H1 (cell line): Measurements from ENCODE around the gene BBS5. TPM values are rescaled to one million over a fixed set of nuclear protein-coding genes. Genes with fewer than 3 reads are reported as not detected.

ENCODE experiments used
- CTCF ChIA-PET: fragments of 300-600 bp; sonication (Branson Sonifier 250); formaldehyde crosslinking; loops from one replicate; lab custom pipeline; 2021; ENCODE audit not compliant: partially characterized antibody; lab: Charles Lee
- POLR2A ChIA-PET: fragments of 300-600 bp; sonication (Branson Sonifier 250); formaldehyde crosslinking; loops from one replicate; lab custom pipeline; 2021; ENCODE audit warnings: inconsistent platforms; ENCODE audit not compliant: partially characterized antibody; lab: Charles Lee
- DNase-seq, 2 experiments: peaks; one replicate each; pipeline versions ENCODE4 v3.0.0 to v3.0.0-alpha.2; 2010 to 2022; ENCODE audit warnings: low spot score in 2 of 2, low read depth in 1 of 2, mixed read lengths in 1 of 2
- FAIRE-seq: peaks from 2 replicates; lab custom pipeline; 2011; peaks lifted over from hg19 to GRCh38; lab: Jason Lieb, UNC
- H2AFZ ChIP-seq: 2 replicates; pipeline ENCODE4 v1.8.1; 2012; ENCODE audit warnings: low read length, inconsistent platforms
- H2AK5ac ChIP-seq: 2 replicates; pipeline ENCODE4 v1.6.1; 2013; ENCODE audit warnings: low read depth, low read length
- H2BK120ac ChIP-seq: replicated peaks from 2 replicates; pipeline ENCODE3; 2013; ENCODE audit warnings: low read depth, low read length, inconsistent platforms
- H2BK12ac ChIP-seq: 2 replicates; pipeline ENCODE4 v1.6.1; 2013; ENCODE audit warnings: low read depth, low read length
- H2BK15ac ChIP-seq: 2 replicates; pipeline ENCODE4 v1.6.1; 2013; ENCODE audit warnings: low read length
- H2BK20ac ChIP-seq: 2 replicates; pipeline ENCODE4 v1.6.1; 2013; ENCODE audit warnings: low read length
- H2BK5ac ChIP-seq: 2 replicates; pipeline ENCODE4 v1.6.1; 2013; ENCODE audit warnings: low read depth, low read length
- H3K14ac ChIP-seq: 2 replicates; pipeline ENCODE4 v1.6.1; 2013; ENCODE audit warnings: inconsistent platforms; ENCODE audit not compliant: insufficient read length
- H3K18ac ChIP-seq: 2 replicates; pipeline ENCODE4 v1.6.1; 2013; ENCODE audit warnings: low read length; ENCODE audit errors: extremely low read depth
- H3K23ac ChIP-seq: 2 replicates; pipeline ENCODE4 v1.6.1; 2013; ENCODE audit warnings: inconsistent platforms; ENCODE audit not compliant: insufficient read length
- H3K23me2 ChIP-seq: 2 replicates; pipeline ENCODE4 v1.6.1; 2013; ENCODE audit warnings: low read depth, low read length
- H3K27ac ChIP-seq: 2 replicates; pipeline ENCODE4 v1.6.1; 2011; ENCODE audit warnings: low read depth, low read length, inconsistent platforms
- H3K27me3 ChIP-seq, 4 experiments: replicated peaks in 1 of 4; 1 replicate in 1 of 4; 2 replicates in 3 of 4; pipeline versions ENCODE4 v1.6.1 to v1.8.1; 2011 to 2013; ENCODE audit warnings: low read length in 3 of 4, mild to moderate bottlenecking in 3 of 4, inconsistent platforms in 2 of 4, mixed read lengths in 2 of 4, moderate library complexity in 1 of 4; ENCODE audit not compliant: control insufficient read depth in 3 of 4, insufficient read depth in 3 of 4; ENCODE audit errors: extremely low read depth in 1 of 4
- H3K36me3 ChIP-seq, 4 experiments: 2 replicates each; pipeline versions ENCODE4 v1.6.1 to v1.8.1; 2011 to 2013; ENCODE audit warnings: mild to moderate bottlenecking in 4 of 4, low read length in 3 of 4, moderate library complexity in 2 of 4, control low read depth in 1 of 4, inconsistent platforms in 1 of 4; ENCODE audit not compliant: insufficient read depth in 4 of 4, control insufficient read depth in 2 of 4
- H3K4ac ChIP-seq: replicated peaks from 2 replicates; pipeline ENCODE3; 2013; ENCODE audit warnings: low read length, low read depth, mixed read lengths, inconsistent platforms; ENCODE audit not compliant: insufficient read length
- H3K4me1 ChIP-seq, 4 experiments: replicated peaks in 1 of 4; 1 replicate in 1 of 4; 2 replicates in 3 of 4; pipeline versions ENCODE4 v1.6.1 to v1.8.1; 2011 to 2013; ENCODE audit warnings: low read length in 3 of 4, inconsistent platforms in 2 of 4, mixed read lengths in 1 of 4; ENCODE audit not compliant: insufficient read depth in 4 of 4, control insufficient read depth in 3 of 4
- H3K4me2 ChIP-seq, 2 experiments: 2 replicates each; pipeline versions ENCODE4 v1.6.1 to v1.8.1; 2011 to 2013; ENCODE audit warnings: low read depth in 2 of 2, low read length in 2 of 2, control low read depth in 1 of 2, inconsistent platforms in 1 of 2, mild to moderate bottlenecking in 1 of 2; ENCODE audit not compliant: insufficient read depth in 1 of 2
- H3K4me3 ChIP-seq, 4 experiments: fragments of 200-600, 300-600 bp in 1 of 4; sonication (generic), shearing (Covaris generic), sonication (Bioruptor Twin) in 1 of 4; 2 replicates each; pipeline versions ENCODE4 v1.5.1 to v1.8.1; 2011 to 2016; ENCODE audit warnings: low read length in 4 of 4, low read depth in 3 of 4, control low read depth in 2 of 4, inconsistent platforms in 2 of 4, mild to moderate bottlenecking in 2 of 4, mixed read lengths in 1 of 4, moderate library complexity in 1 of 4; ENCODE audit not compliant: insufficient read depth in 2 of 4; ENCODE audit errors: extremely low read depth in 1 of 4
- H3K56ac ChIP-seq: replicated peaks from 2 replicates; pipeline ENCODE3; 2013; ENCODE audit warnings: low read depth, mild to moderate bottlenecking, mixed read lengths, low read length, inconsistent platforms; ENCODE audit not compliant: insufficient read length
- H3K79me1 ChIP-seq: 2 replicates; pipeline ENCODE4 v1.6.1; 2013; ENCODE audit warnings: low read depth, low read length, control low read depth
- H3K79me2 ChIP-seq, 2 experiments: 2 replicates each; pipeline versions ENCODE4 v1.6.1 to v1.8.1; 2012 to 2013; ENCODE audit warnings: low read length in 2 of 2, mild to moderate bottlenecking in 2 of 2, inconsistent platforms in 1 of 2; ENCODE audit not compliant: insufficient read depth in 2 of 2, control insufficient read depth in 1 of 2
- H3K9ac ChIP-seq, 4 experiments: replicated peaks in 1 of 4; 1 replicate in 1 of 4; 2 replicates in 3 of 4; pipeline versions ENCODE4 v1.6.1 to v1.8.1; 2011 to 2013; ENCODE audit warnings: low read depth in 3 of 4, low read length in 3 of 4, control low read depth in 2 of 4, mild to moderate bottlenecking in 2 of 4, moderate library complexity in 2 of 4, inconsistent platforms in 1 of 4; ENCODE audit errors: extremely low read depth in 1 of 4
- H3K9me3 ChIP-seq, 2 experiments: 2 replicates each; pipeline versions ENCODE4 v1.6.1 to v1.8.1; 2012 to 2013; ENCODE audit warnings: mild to moderate bottlenecking in 2 of 2, moderate library complexity in 2 of 2, control low read depth in 1 of 2, inconsistent platforms in 1 of 2, low read depth in 1 of 2, low read length in 1 of 2, mixed read lengths in 1 of 2; ENCODE audit not compliant: insufficient read depth in 2 of 2
- H4K20me1 ChIP-seq, 2 experiments: replicated peaks in 1 of 2; 2 replicates each; pipeline versions ENCODE3 to v1.8.1; 2011 to 2013; ENCODE audit warnings: inconsistent platforms in 2 of 2, low read length in 2 of 2, mild to moderate bottlenecking in 1 of 2; ENCODE audit not compliant: insufficient read depth in 2 of 2, control insufficient read depth in 1 of 2
- H4K5ac ChIP-seq: 2 replicates; pipeline ENCODE4 v1.6.1; 2013; ENCODE audit warnings: low read length, low read depth, mixed read lengths, inconsistent platforms; ENCODE audit not compliant: insufficient read length
- H4K8ac ChIP-seq: 2 replicates; pipeline ENCODE4 v1.8.0; 2013; ENCODE audit warnings: mild to moderate bottlenecking, moderate library complexity, low read length, inconsistent platforms; ENCODE audit not compliant: insufficient read depth; ENCODE audit errors: extremely low read depth
- H4K91ac ChIP-seq: replicated peaks from 2 replicates; pipeline ENCODE3; 2013; ENCODE audit warnings: low read length, mixed read lengths, inconsistent platforms; ENCODE audit not compliant: insufficient read length
- BACH1 ChIP-seq: IDR thresholded peaks from 2 replicates; pipeline ENCODE4 v1.6.1; 2012; ENCODE audit warnings: low read length, improper control_type of control experiment
- CTBP2 ChIP-seq: IDR thresholded peaks from 2 replicates; pipeline ENCODE4 v1.7.0; 2011; ENCODE audit warnings: borderline replicate concordance, mild to moderate bottlenecking, moderate library complexity, mixed read lengths, low read length; ENCODE audit not compliant: insufficient read depth, insufficient read length
- E2F6 ChIP-seq: IDR thresholded peaks from 2 replicates; pipeline ENCODE4 v1.6.1; 2012; ENCODE audit warnings: inconsistent platforms
- HDAC2 ChIP-seq, 2 experiments: fragments of 300-600 bp in 1 of 2; sonication (generic) in 1 of 2; IDR thresholded peaks; 2 replicates each; pipeline ENCODE4 v1.6.1; 2011 to 2012; ENCODE audit warnings: low read depth in 2 of 2, low read length in 2 of 2, mild to moderate bottlenecking in 2 of 2, moderate library complexity in 2 of 2, borderline replicate concordance in 1 of 2, inconsistent platforms in 1 of 2
- HDAC6 ChIP-seq: IDR thresholded peaks from one replicate; pipeline ENCODE4 v1.7.1; 2012; ENCODE audit warnings: low read depth, mild to moderate bottlenecking, inconsistent platforms, low read length, moderate library complexity
- POLR2AphosphoS5 ChIP-seq: IDR thresholded peaks from 2 replicates; pipeline ENCODE4 v1.6.1; 2011; ENCODE audit warnings: low read depth, low read length
- RFX5 ChIP-seq: IDR thresholded peaks from 2 replicates; pipeline ENCODE4 v1.6.1; 2011; ENCODE audit warnings: low read depth, low read length, improper control_type of control experiment, borderline replicate concordance
- SIX5 ChIP-seq: IDR thresholded peaks from 2 replicates; pipeline ENCODE4 v1.6.1; 2011; ENCODE audit warnings: mild to moderate bottlenecking, low read depth, low read length
- SUZ12 ChIP-seq: fragments of 200-600 bp; sonication (generic); IDR thresholded peaks from 2 replicates; pipeline ENCODE4 v1.6.1; 2012; ENCODE audit warnings: mild to moderate bottlenecking, inconsistent platforms, low read length, moderate library complexity, mixed read lengths
- TBP ChIP-seq: IDR thresholded peaks from 2 replicates; pipeline ENCODE4 v1.6.1; 2011; ENCODE audit warnings: low read depth, low read length, improper control_type of control experiment
- WGBS, 2 experiments: shearing (Covaris generic) in 1 of 2; methylation state at CpG; one replicate each; pipeline versions ENCODE4 v1.1.6 to v1.1.7; 2013 to 2015; ENCODE audit warnings: low lambda C conversion rate in 2 of 2, mixed read lengths in 2 of 2, inconsistent platforms in 1 of 2, low coverage in 1 of 2, missing lambda C conversion rate in 1 of 2; ENCODE audit not compliant: insufficient replicate concordance in 2 of 2, insufficient coverage in 1 of 2, insufficient read length in 1 of 2; ENCODE audit errors: extremely low coverage in 1 of 2, missing lambda C conversion rate in 1 of 2; 5-methylcytosine and 5-hydroxymethylcytosine counted together
- polyA plus RNA-seq, 7 experiments: library from polyadenylated mRNA; depleted of rRNA in 3 of 7; stranded (reverse) in 5 of 7; unstranded in 2 of 7; fragments of >200 nt in 5 of 7; fragments of 200-250 nt in 2 of 7; gene quantifications; 1 replicate in 5 of 7; 2 replicates in 1 of 7; 4 replicates in 1 of 7; pipeline versions ENCODE4 v1.2.1 to v1.2.3, GENCODE V29; 2011 to 2013; ENCODE audit warnings: missing spikeins in 2 of 7, mixed read lengths in 2 of 7
- total RNA-seq: library from RNA; stranded (reverse); fragmentation: NEBNext Ultra II Directional; extraction: Animal tissue kit (Norgen Biotek cat#: 25700); gene quantifications from 2 replicates; pipeline ENCODE4 v1.2.1, GENCODE V29; 2021
- TF ChIP-seq, protein P1 (sequence below): IDR thresholded peaks from 2 replicates; pipeline ENCODE4 v1.6.1; 2011; ENCODE audit warnings: low read length, improper control_type of control experiment

BBS5 gene
- total and polyA plus RNA-seq, 2 of the 8 experiments (the other 6 are each of a cell fraction or from before 2014, with no cell fraction given) = 0.20 to 0.36 TPM

DNA sequence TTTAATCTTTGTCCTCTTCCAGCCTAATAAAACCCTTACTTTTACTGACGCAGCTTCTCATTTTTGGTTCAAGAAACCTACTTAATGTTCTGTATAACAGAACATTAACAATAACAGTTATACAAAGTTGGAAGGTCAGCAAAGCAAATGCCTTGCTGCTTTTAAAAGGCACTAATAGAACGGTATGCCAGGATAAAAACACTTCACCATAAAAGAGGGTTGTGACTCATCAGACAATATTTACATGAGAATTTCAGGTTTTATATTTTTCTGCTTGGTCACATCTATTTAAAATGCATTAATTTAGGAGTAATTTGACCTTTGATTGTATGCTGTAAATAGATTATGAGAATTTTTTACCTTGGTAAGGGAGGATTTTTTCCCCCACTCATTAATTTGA lies 33.2 kb downstream of the BBS5 start:
- Histone ChIP-seq H3K27ac (no peak overlapping the region), H3K14ac (no peak overlapping the region), H3K79me1 (no peaks in the 10 kb centered on the region), H3K4ac (no peak overlapping the region), H3K36me3 (no peaks in the 10 kb centered on the region), H2BK12ac (no peak overlapping the region), H2BK120ac (no peak overlapping the region), H2AFZ (no peak overlapping the region), H3K9me3 (no peaks in the 10 kb centered on the region), H2BK20ac (no peak overlapping the region), H3K23me2 (no peaks in the 10 kb centered on the region), H3K4me1 (peaks cover 0 to 2% (median 0%) of the 10 kb centered on the region in 4 experiments; a peak in 2 of 7 replicates), H3K23ac (no peak overlapping the region), H4K91ac (no peak overlapping the region), H3K18ac (no peak overlapping the region), H4K8ac (no peak overlapping the region), H2BK15ac (no peak overlapping the region), H2BK5ac (no peak overlapping the region), H4K20me1 (no peaks in the 10 kb centered on the region), H3K79me2 (no peaks in the 10 kb centered on the region), H2AK5ac (no peak overlapping the region), H3K27me3 (no peaks in the 10 kb centered on the region), H4K5ac (no peak overlapping the region), H3K4me3 (no peak overlapping the region), H3K9ac (no peak overlapping the region), H3K4me2 (no peak overlapping the region), H3K56ac (no peak overlapping the region)
- ChIA-PET CTCF (interaction anchor here (0.6 kb wide), 1 partner anchor 20 kb away, joined by 3 read pairs; no protein-coding TSS in a partner anchor), POLR2A (no interaction called here)
- no peak for TF ChIP-seq E2F6
- TF ChIP-seq, protein P1, sequence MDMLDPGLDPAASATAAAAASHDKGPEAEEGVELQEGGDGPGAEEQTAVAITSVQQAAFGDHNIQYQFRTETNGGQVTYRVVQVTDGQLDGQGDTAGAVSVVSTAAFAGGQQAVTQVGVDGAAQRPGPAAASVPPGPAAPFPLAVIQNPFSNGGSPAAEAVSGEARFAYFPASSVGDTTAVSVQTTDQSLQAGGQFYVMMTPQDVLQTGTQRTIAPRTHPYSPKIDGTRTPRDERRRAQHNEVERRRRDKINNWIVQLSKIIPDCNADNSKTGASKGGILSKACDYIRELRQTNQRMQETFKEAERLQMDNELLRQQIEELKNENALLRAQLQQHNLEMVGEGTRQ = no peak
- no peak for TF ChIP-seq TBP
- TF ChIP-seq SIX5 = no peak
- no peak for TF ChIP-seq POLR2AphosphoS5
- TF ChIP-seq CTBP2 = no peak
- TF ChIP-seq HDAC2 (IDR thresholded peaks at IDR 0.05; ENCODE audit: borderline replicate concordance in 1 of 2, low read depth in 2 of 2, low read length in 2 of 2) = no peak
- TF ChIP-seq SUZ12 = no peak
- TF ChIP-seq BACH1 = no peak
- no peak for TF ChIP-seq RFX5
- TF ChIP-seq HDAC6 = no peak
- FAIRE-seq (no peak), DNase-seq (no peak)
- WGBS, 2 experiments = 94% methylated on average over 2 of the region's 2 CpGs; no CpG with 5 or more reads in 1 of the 2 experiments
